Measurements from ENCODE around the gene CD6.

GRCh38 chr11:60985991-60986915, 14.8 kb downstream of the CD6 start:
- no peak for TF ChIP-seq JUNB (IDR thresholded peaks at IDR 0.05)
- TF ChIP-seq EHMT2 (IDR thresholded peaks at IDR 0.05; ENCODE audit: low read depth), result no peak
- TF ChIP-seq CBX8 (IDR thresholded peaks at IDR 0.05), result no peak
- TF ChIP-seq CTCF (IDR thresholded peaks at IDR 0.05), result no peak
